ENCODE measurements around the gene S100A4.
A peak's percentile ranks its signal among the peaks of the same experiment; 100 is the strongest.
"Not testable (repeated sequence)": the region's sequence is repeated elsewhere in the genome, so short reads cannot be mapped to it uniquely, and the experiment has no call there.

S100A4 gene

GRCh38 chr1:153545067-153546055, at the start of gene S100A4:
TSS of gene S100A4 (minus strand) at chr1:153545806. CDS start at chr1:153544794, 1,012 bp downstream.
- DNase-seq, result peak; percentile 97

GRCh38 chr1:153592748-153593147, 47.1 kb upstream of the S100A4 start:
- DNase-seq, result no peak

- no peak for DNase-seq
Observed at GRCh38 chr1:153588482-153588881, 42.9 kb upstream of the S100A4 start.

- not testable (repeated sequence) for DNase-seq
Observed at GRCh38 chr1:153588033-153588432, 42.4 kb upstream of the S100A4 start.

- no peak for DNase-seq
Observed at GRCh38 chr1:153587314-153587713, 41.7 kb upstream of the S100A4 start.

GRCh38 chr1:153586347-153586746, 40.7 kb upstream of the S100A4 start:
- DNase-seq, result no peak

GRCh38 chr1:153585006-153585405, 39.4 kb upstream of the S100A4 start:
- DNase-seq, result no peak

GRCh38 chr1:153583976-153584375, 38.4 kb upstream of the S100A4 start:
- DNase-seq, result no peak

- not testable (repeated sequence) for DNase-seq
Observed at GRCh38 chr1:153583514-153583913, 37.9 kb upstream of the S100A4 start.

- DNase-seq, result not testable (repeated sequence)
Observed at GRCh38 chr1:153582836-153583235, 37.2 kb upstream of the S100A4 start.

- no peak for DNase-seq
Observed at GRCh38 chr1:153578936-153579335, 33.3 kb upstream of the S100A4 start.

GRCh38 chr1:153578490-153578889, 32.9 kb upstream of the S100A4 start:
- no peak for DNase-seq

GRCh38 chr1:153577624-153578051, 32.0 kb upstream of the S100A4 start:
- DNase-seq, result no peak

GRCh38 chr1:153577138-153577537, 31.5 kb upstream of the S100A4 start:
- no peak for DNase-seq

GRCh38 chr1:153575497-153575896, 29.9 kb upstream of the S100A4 start:
- DNase-seq, result not testable (repeated sequence)

- not testable (repeated sequence) for DNase-seq
Observed at GRCh38 chr1:153575081-153575491, 29.5 kb upstream of the S100A4 start.

GRCh38 chr1:153573351-153573750, 27.7 kb upstream of the S100A4 start:
- no peak for DNase-seq

GRCh38 chr1:153572569-153573015, 27.0 kb upstream of the S100A4 start:
- peak; percentile 60 for DNase-seq

- DNase-seq, result no peak
Observed at GRCh38 chr1:153571706-153572105, 26.1 kb upstream of the S100A4 start.

GRCh38 chr1:153570874-153571273, 25.3 kb upstream of the S100A4 start:
- no peak for DNase-seq

GRCh38 chr1:153569465-153569864, 23.9 kb upstream of the S100A4 start:
- no peak for DNase-seq

GRCh38 chr1:153568367-153569099, 22.9 kb upstream of the S100A4 start:
- DNase-seq, result peak; percentile 97

- DNase-seq, result peak; percentile 83
Observed at GRCh38 chr1:153567621-153568366, 22.2 kb upstream of the S100A4 start.
